MM.1S (cell line): Measurements from ENCODE around the gene RAB6B.

Experiments used
- DNase-seq: peaks from one replicate; pipeline ENCODE4 v3.0.0-alpha.2; 2015
- H2AFZ ChIP-seq: fragments of 300-600 bp; sonication (generic); 2 replicates; pipeline ENCODE4 v1.6.0; 2016; ENCODE audit warnings: antibody characterized with exemption, low read length
- H3F3A ChIP-seq: fragments of 300-600 bp; sonication (generic); 2 replicates; pipeline ENCODE4 v1.6.1; 2016; ENCODE audit warnings: mild to moderate bottlenecking, antibody characterized with exemption, low read length, moderate library complexity, mixed read lengths; ENCODE audit not compliant: insufficient read depth
- H3K27ac ChIP-seq: fragments of 300-600 bp; sonication (generic); 2 replicates; pipeline ENCODE4 v1.5.1; 2016; ENCODE audit warnings: mild to moderate bottlenecking, low read length
- H3K27me3 ChIP-seq: fragments of 300-600 bp; sonication (generic); replicated peaks from 2 replicates; pipeline ENCODE4 v1.6.0; 2016; ENCODE audit warnings: low read length; ENCODE audit not compliant: insufficient read depth
- H3K36me3 ChIP-seq: fragments of 300-600 bp; sonication (generic); replicated peaks from 2 replicates; pipeline ENCODE4 v1.6.1; 2016; ENCODE audit warnings: mild to moderate bottlenecking, low read length, mixed read lengths; ENCODE audit not compliant: insufficient read depth
- H3K4me1 ChIP-seq: fragments of 300-600 bp; sonication (generic); 2 replicates; pipeline ENCODE4 v1.6.1; 2016; ENCODE audit warnings: low read length, mixed read lengths
- H3K4me2 ChIP-seq: fragments of 300-600 bp; sonication (generic); 2 replicates; pipeline ENCODE4 v1.6.0; 2016; ENCODE audit warnings: low read depth, low read length
- H3K4me3 ChIP-seq: fragments of 300-600 bp; sonication (generic); 2 replicates; pipeline ENCODE4 v1.5.1; 2016; ENCODE audit warnings: low read length, mixed read lengths
- H3K79me2 ChIP-seq: fragments of 300-600 bp; sonication (generic); 2 replicates; pipeline ENCODE4 v1.6.1; 2016; ENCODE audit warnings: mixed run types, low read length, mixed read lengths
- H3K9ac ChIP-seq: fragments of 300-600 bp; sonication (generic); 2 replicates; pipeline ENCODE4 v1.6.1; 2016; ENCODE audit warnings: low read length, mixed read lengths
- H3K9me2 ChIP-seq: fragments of 300-600 bp; sonication (generic); replicated peaks from 2 replicates; pipeline ENCODE4 v1.6.1; 2016; ENCODE audit warnings: mild to moderate bottlenecking, low read length, mixed read lengths; ENCODE audit not compliant: insufficient read depth
- H3K9me3 ChIP-seq: fragments of 300-600 bp; sonication (generic); replicated peaks from 2 replicates; pipeline ENCODE4 v1.6.1; 2016; ENCODE audit warnings: mild to moderate bottlenecking, low read length, mixed read lengths; ENCODE audit not compliant: insufficient read depth
- H4K20me1 ChIP-seq: fragments of 300-600 bp; sonication (generic); 2 replicates; pipeline ENCODE4 v1.6.1; 2016; ENCODE audit warnings: mild to moderate bottlenecking, low read length, moderate library complexity, mixed read lengths; ENCODE audit not compliant: insufficient read depth
- EZH2 ChIP-seq: fragments of 300-600 bp; sonication (generic); optimal IDR thresholded peaks from 2 replicates; pipeline ENCODE3; 2017; ENCODE audit warnings: low read depth, mild to moderate bottlenecking, antibody characterized with exemption, low read length, mixed read lengths
- EZH2phosphoT487 ChIP-seq: fragments of 300-600 bp; sonication (generic); IDR thresholded peaks from 2 replicates; pipeline ENCODE4 v1.6.1; 2018; ENCODE audit warnings: antibody characterized with exemption, low read length
- TF ChIP-seq, protein P1 (sequence below): fragments of 300-600 bp; sonication (generic); IDR thresholded peaks from 2 replicates; pipeline ENCODE4 v1.5.1; 2016; ENCODE audit warnings: antibody characterized with exemption, low read length, mixed read lengths

RAB6B gene

DNA sequence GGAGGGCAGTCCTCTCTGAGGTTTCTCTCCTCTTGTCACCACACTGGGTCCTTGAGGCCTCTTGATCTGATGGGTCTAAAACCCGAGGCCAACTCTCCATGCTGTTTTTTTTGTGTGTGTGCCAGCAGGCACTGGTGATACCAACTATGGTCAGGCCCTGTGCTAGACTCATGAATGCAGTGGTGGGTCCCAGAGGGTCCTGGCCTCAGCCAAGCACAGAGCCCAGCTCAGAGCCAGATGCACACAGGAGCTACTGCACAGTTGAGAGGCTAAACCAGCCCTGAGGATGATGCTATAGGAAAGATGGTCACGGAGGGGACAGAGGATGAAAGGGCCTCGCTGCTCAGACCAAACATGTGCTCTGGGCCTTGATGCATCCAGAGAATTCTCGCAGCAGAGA lies 33.5 kb downstream of the RAB6B start:
- no peak overlapping the region for H2AFZ ChIP-seq
- DNase-seq: no peak
- no peaks in the 10 kb centered on the region for H3K4me1 ChIP-seq
- no peaks in the 10 kb centered on the region for H3F3A ChIP-seq
- no peak overlapping the region for H3K9ac ChIP-seq
- no peaks in the 10 kb centered on the region for H3K9me3 ChIP-seq
- H3K79me2 ChIP-seq: no peaks in the 10 kb centered on the region
- no peak overlapping the region for H3K4me2 ChIP-seq
- no peaks in the 10 kb centered on the region for H3K27me3 ChIP-seq
- no peak overlapping the region for H3K27ac ChIP-seq
- H4K20me1 ChIP-seq: no peaks in the 10 kb centered on the region
- no peak overlapping the region for H3K4me3 ChIP-seq
- H3K36me3 ChIP-seq: no peaks in the 10 kb centered on the region
- no peaks in the 10 kb centered on the region for H3K9me2 ChIP-seq
- TF ChIP-seq EZH2phosphoT487: no peak
- no peak for TF ChIP-seq EZH2
- TF ChIP-seq, protein P1, sequence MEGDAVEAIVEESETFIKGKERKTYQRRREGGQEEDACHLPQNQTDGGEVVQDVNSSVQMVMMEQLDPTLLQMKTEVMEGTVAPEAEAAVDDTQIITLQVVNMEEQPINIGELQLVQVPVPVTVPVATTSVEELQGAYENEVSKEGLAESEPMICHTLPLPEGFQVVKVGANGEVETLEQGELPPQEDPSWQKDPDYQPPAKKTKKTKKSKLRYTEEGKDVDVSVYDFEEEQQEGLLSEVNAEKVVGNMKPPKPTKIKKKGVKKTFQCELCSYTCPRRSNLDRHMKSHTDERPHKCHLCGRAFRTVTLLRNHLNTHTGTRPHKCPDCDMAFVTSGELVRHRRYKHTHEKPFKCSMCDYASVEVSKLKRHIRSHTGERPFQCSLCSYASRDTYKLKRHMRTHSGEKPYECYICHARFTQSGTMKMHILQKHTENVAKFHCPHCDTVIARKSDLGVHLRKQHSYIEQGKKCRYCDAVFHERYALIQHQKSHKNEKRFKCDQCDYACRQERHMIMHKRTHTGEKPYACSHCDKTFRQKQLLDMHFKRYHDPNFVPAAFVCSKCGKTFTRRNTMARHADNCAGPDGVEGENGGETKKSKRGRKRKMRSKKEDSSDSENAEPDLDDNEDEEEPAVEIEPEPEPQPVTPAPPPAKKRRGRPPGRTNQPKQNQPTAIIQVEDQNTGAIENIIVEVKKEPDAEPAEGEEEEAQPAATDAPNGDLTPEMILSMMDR: no peak

DNA sequence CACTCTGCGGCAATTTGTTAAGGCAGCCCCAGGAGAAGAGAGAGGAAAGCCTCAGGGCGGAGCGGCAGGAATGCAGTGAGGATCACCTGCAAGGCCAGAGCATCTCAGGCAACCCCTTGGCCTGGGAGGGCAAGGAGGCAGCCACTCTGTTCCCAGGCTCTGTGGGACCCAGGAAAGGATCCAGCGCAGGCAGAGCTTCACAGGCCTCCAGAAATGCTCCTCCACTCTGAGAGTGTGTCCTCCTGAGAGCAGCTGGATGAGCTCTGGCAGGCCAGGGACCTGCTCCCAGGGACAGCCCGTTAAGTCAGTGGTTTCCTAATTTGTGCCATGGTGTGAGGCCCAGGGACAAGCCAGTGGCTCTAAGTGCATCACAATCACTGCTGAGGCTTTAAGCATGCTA lies 35.2 kb downstream of the RAB6B start:
- no peaks in the 10 kb centered on the region for H3K4me1 ChIP-seq
- H3K36me3 ChIP-seq: no peaks in the 10 kb centered on the region
- no peak overlapping the region for H3K9ac ChIP-seq
- H3F3A ChIP-seq: no peaks in the 10 kb centered on the region
- no peaks in the 10 kb centered on the region for H3K79me2 ChIP-seq
- H3K9me2 ChIP-seq: no peaks in the 10 kb centered on the region
- H4K20me1 ChIP-seq: no peaks in the 10 kb centered on the region
- H3K27me3 ChIP-seq: no peaks in the 10 kb centered on the region
- no peak overlapping the region for H3K4me3 ChIP-seq
- no peak for DNase-seq
- TF ChIP-seq, protein P1: no peak
- TF ChIP-seq EZH2phosphoT487 (no peak), EZH2 (no peak)
- no peak overlapping the region for H3K4me2 ChIP-seq
- H3K9me3 ChIP-seq: no peaks in the 10 kb centered on the region
- no peak overlapping the region for H3K27ac ChIP-seq
- no peak overlapping the region for H2AFZ ChIP-seq

DNA sequence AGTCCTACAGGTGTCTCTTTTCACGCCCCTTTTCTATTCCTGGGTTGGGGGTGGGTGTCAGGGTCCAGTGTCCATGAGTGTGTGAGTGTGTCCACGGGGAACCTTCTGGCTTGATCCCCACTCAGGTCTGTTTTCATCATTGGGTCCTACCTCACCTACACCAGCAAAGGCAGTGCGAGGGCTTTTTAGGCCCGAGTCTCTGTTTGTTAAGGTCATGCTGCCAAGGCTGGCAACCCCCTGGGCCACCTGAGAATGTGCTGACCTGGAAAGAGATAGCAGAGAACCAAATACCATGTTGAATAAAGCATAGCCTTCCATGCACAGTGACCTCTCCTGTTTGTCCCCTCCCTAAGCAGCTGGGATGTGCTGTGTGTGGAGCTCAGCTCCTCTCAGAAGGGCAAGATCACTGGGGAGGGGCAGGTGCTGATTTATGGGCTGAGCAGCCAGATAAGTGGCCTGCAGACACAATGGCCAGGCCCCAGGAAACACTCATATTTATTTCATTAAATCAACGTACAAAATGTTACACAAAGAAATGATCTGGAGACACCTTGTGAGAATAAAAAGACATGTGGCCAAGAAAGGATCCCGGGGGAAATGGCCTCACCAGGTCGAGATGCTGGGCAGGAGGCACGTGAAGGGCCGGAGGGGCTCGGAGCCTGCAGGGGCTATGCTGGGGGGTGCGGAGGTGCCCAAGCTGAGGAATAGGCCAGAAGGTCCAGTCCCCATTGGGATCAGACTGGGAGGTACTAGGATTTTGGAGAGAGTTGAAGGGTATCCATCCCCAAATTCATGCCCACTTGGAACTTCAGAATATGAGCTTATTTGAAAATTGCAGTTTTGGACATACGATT lies 36.1 kb downstream of the RAB6B start:
- Histone ChIP-seq H3F3A (no peaks in the 10 kb centered on the region), H3K9ac (no peak overlapping the region), H3K4me3 (no peak overlapping the region), H3K9me3 (no peaks in the 10 kb centered on the region), H3K9me2 (no peaks in the 10 kb centered on the region), H3K79me2 (no peaks in the 10 kb centered on the region), H3K4me1 (no peaks in the 10 kb centered on the region), H4K20me1 (no peaks in the 10 kb centered on the region), H3K4me2 (no peak overlapping the region), H2AFZ (no peak overlapping the region), H3K36me3 (no peaks in the 10 kb centered on the region), H3K27ac (no peak overlapping the region), H3K27me3 (no peaks in the 10 kb centered on the region)
- TF ChIP-seq, protein P1: no peak
- no peak for TF ChIP-seq EZH2phosphoT487
- no peak for TF ChIP-seq EZH2
- no peak for DNase-seq
